Activated T-helper 2 cell treated with anti-CD3 and anti-CD28 coated beads, Interferon-gamma antibody, Interleukin-2, Interleukin-4, amounts not matched to agents 10 μg/mL and 5 μg/mL and 100 μg/mL, durations not matched to agents 14 hours and 24 hours and 36 hours (primary cell): Measurements from ENCODE around the gene PINLYP. TPM values are rescaled to one million over a fixed set of nuclear protein-coding genes. Genes with fewer than 3 reads are reported as not detected.
A peak's percentile ranks its signal among the peaks of the same experiment; 100 is the strongest.

Source experiments
- DNase-seq: peaks from one replicate; pipeline ENCODE4 v3.0.0; 2021; ENCODE audit warnings: low spot score
- H3K27ac Mint-ChIP-seq: one replicate; pipeline ENCODE4 v1.8.0; 2021; ENCODE audit warnings: mixed read lengths
- H3K27me3 Mint-ChIP-seq: one replicate; pipeline ENCODE4 v1.8.0; 2021; ENCODE audit warnings: low read depth, mixed read lengths
- H3K36me3 Mint-ChIP-seq: one replicate; pipeline ENCODE4 v1.8.0; 2021; ENCODE audit warnings: low read depth, mixed read lengths
- H3K4me1 Mint-ChIP-seq: one replicate; pipeline ENCODE4 v1.8.0; 2021; ENCODE audit warnings: low read depth, mixed read lengths
- H3K4me3 Mint-ChIP-seq: one replicate; pipeline ENCODE4 v1.8.0; 2021; ENCODE audit warnings: low read depth, mild to moderate bottlenecking, moderate library complexity, mixed read lengths
- H3K9me3 Mint-ChIP-seq: one replicate; pipeline ENCODE4 v1.8.0; 2021; ENCODE audit warnings: mixed read lengths
- intact Hi-C: fragments of 100-400 bp; cut with micrococcal nuclease; formaldehyde crosslinking; loops from one replicate; pipeline ENCODE4 v1.15.1; 2023
- total RNA-seq: library from RNA; stranded (reverse); gene quantifications from 2 replicates; pipeline ENCODE4 v1.2.3, GENCODE V29; 2022

Gene PINLYP
- total RNA-seq, 1 donor from 2014 or later = 9.0 TPM

- intact Hi-C loops = no loop called here
- Mint-ChIP-seq H3K27ac (no peak overlapping the region), H3K36me3 (peaks cover 8% of the 10 kb centered on the region), H3K4me1 (peaks cover 1% of the 10 kb centered on the region), H3K9me3 (no peaks in the 10 kb centered on the region), H3K4me3 (no peak overlapping the region), H3K27me3 (no peaks in the 10 kb centered on the region)
- DNase-seq = no peak
Measured at GRCh38 chr19:43605875-43606568, 30.4 kb downstream of the PINLYP start.

- Mint-ChIP-seq H3K4me3 (no peak overlapping the region), H3K36me3 (peaks cover 3% of the 10 kb centered on the region), H3K9me3 (no peaks in the 10 kb centered on the region), H3K4me1 (peaks cover 1% of the 10 kb centered on the region), H3K27me3 (no peaks in the 10 kb centered on the region), H3K27ac (no peak overlapping the region)
- intact Hi-C loops = no loop called here
- DNase-seq = no peak
Measured at GRCh38 chr19:43606569-43607229, 31.1 kb downstream of the PINLYP start.

DNA sequence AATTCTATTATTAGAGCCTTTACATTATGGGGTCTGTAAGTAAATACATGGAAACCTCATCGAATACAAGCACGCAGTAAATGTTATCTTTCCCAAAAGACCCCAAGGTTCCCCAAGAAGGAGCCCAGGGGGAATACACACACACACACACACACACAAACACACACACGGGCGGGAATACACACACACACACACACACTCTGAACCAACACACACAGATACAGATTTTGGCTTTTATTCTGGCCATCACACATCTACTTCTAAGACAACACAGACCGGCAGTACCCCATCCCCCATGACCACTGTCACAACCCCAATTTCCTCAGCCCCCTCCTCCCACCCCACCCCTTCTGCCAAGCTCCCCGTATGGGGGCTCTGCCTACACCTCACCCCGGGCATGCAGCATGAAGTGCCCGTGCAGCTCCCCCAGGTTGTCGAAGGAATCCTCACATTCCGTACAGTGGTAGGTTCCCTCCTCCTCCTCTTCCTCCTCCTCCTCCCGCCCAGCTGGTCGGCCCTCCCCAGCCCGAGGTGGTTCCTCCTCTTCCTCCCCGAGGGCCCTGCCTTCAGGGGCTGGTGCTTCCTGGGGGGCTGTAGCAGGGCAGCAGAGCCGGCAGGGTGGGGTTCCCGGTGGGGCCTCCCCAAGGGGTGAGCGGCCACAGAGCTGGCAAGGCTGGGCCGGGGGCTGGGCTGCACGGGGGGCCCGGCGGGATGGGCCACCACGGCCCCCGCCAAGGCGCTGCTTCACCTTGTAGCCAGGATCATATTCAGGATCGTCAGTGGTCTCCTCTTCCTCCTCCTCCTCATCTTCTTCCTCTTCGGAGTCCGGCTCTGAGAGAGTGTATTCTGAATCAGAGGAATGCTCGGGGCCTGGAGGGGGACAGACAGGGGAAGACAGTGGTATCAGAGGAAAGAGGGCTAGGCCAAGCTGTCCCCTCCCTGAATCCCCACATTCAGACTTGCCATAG is 31.9 kb downstream of the PINLYP start:
- H3K4me1 Mint-ChIP-seq = peaks cover 1% of the 10 kb centered on the region
- H3K9me3 Mint-ChIP-seq = no peaks in the 10 kb centered on the region
- H3K27ac Mint-ChIP-seq = no peak overlapping the region
- no peak for DNase-seq
- intact Hi-C loops = no loop called here
- peaks cover 3% of the 10 kb centered on the region for H3K36me3 Mint-ChIP-seq
- H3K4me3 Mint-ChIP-seq = no peak overlapping the region
- H3K27me3 Mint-ChIP-seq = no peaks in the 10 kb centered on the region

- intact Hi-C loops = no loop called here
- Mint-ChIP-seq H3K4me3 (no peak overlapping the region), H3K27ac (no peak overlapping the region), H3K9me3 (no peaks in the 10 kb centered on the region), H3K4me1 (peaks cover 1% of the 10 kb centered on the region), H3K36me3 (no peaks in the 10 kb centered on the region), H3K27me3 (no peaks in the 10 kb centered on the region)
- no peak for DNase-seq
Measured at GRCh38 chr19:43609872-43610271, 34.3 kb downstream of the PINLYP start.

DNA sequence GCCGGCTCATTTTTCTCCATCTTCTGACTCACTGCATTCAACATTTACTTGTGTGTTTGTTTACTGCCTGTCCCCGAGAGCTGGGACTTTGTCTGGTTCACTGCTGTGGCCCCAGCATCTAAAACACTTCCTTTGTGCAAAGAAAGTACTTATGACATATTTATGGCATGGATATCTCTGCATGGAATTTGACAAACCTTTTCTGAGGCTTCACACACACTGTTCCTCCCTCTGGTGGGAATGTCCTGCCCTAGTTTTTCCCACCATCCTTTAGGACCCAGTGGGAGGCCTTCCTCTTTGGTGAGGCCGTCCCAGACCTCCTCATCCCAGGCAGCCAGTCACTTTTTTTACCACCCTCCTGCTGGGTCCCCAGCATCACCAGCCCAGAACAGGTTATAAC is 34.9 kb downstream of the PINLYP start:
- Mint-ChIP-seq H3K27me3 (no peaks in the 10 kb centered on the region), H3K36me3 (no peaks in the 10 kb centered on the region), H3K9me3 (no peaks in the 10 kb centered on the region), H3K27ac (no peak overlapping the region), H3K4me3 (no peak overlapping the region), H3K4me1 (peaks cover 1% of the 10 kb centered on the region)
- intact Hi-C loops = no loop called here
- DNase-seq = no peak

GRCh38 chr19:43611788-43612187 is 36.2 kb downstream of the PINLYP start, which contains the start of gene SRRM5:
Gene SRRM5, plus strand, starts transcription at chr19:43612088. Its CDS starts 34 bp downstream, at chr19:43612122.
- no peak for DNase-seq
- Mint-ChIP-seq H3K36me3 (no peaks in the 10 kb centered on the region), H3K27ac (no peak within 1 kb of the TSS), H3K9me3 (no peaks in the 10 kb centered on the region), H3K27me3 (no peaks in the 10 kb centered on the region), H3K4me1 (peaks cover 1% of the 10 kb centered on the region), H3K4me3 (no peak within 1 kb of the TSS)
- intact Hi-C loops = no loop called here

DNA sequence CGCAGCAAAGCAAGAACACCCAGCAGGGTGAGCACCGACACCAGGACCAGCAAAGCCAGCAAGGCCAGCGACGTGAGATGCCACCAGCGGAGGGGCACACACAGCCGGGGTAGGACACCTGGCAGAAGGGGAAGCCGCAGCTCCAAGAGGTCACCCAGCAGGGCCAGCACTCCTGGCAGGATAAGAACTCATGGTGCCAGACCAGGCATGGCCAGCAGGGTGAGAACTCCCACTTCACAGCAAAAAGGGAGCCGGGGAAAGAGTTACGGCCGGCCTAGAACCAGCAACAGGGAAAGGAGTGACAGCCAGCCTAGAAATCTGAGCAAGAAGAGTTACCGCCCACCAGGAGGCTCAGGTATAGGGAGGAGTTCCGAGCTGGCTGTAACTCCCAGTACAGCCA is 36.8 kb downstream of the PINLYP start:
- no peak for DNase-seq
- H3K27me3 Mint-ChIP-seq = no peaks in the 10 kb centered on the region
- H3K9me3 Mint-ChIP-seq = no peaks in the 10 kb centered on the region
- peaks cover 1% of the 10 kb centered on the region for H3K4me1 Mint-ChIP-seq
- no peaks in the 10 kb centered on the region for H3K36me3 Mint-ChIP-seq
- H3K4me3 Mint-ChIP-seq = no peak overlapping the region
- H3K27ac Mint-ChIP-seq = no peak overlapping the region
- intact Hi-C loops = no loop called here

DNA sequence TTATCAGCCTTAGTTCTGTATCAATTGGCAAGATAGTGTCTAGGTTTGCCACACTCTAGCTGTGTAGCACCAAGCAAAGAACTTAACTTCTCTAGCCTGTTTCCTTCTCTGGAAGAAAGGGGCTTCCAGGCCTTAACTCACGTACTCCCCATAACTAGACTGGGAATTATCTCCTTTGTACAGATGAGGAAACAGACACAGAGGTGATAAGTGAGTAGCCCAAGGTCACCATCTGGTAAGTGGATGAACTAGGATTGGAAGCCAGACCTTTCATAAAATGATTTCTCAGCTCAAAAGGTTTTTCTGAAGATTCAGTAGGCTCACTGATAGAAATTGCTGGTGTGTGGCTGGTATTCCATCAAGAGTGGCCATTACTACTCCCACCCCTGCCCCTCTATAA is 40.7 kb downstream of the PINLYP start:
- no peak overlapping the region for H3K4me3 Mint-ChIP-seq
- no peaks in the 10 kb centered on the region for H3K36me3 Mint-ChIP-seq
- H3K27ac Mint-ChIP-seq = no peak overlapping the region
- H3K9me3 Mint-ChIP-seq = no peaks in the 10 kb centered on the region
- no peaks in the 10 kb centered on the region for H3K27me3 Mint-ChIP-seq
- H3K4me1 Mint-ChIP-seq = peaks cover 16% of the 10 kb centered on the region
- intact Hi-C loops = loop anchor here (5.0 kb wide), 1 partner anchor 886 kb away; the partner anchor contains the start of gene ZNF180
- DNase-seq = no peak

DNA sequence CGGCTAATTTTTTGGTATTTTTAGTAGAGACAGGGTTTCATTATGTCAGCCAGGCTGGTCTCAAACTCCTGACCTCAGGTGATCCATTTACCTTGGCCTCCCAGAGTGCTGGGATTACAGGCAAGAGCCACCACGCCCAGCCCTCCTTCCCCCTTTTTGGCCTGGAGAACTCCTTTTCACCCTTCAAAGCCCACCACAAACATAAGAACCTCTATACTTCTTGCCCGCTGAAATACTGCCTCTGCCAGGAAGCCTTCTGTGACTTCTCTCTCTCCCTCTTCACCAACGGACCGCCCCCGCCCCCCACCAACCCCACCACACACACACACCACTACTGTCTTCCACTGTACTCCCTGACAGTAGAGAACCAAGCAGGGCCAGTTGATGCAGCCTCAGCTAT is 41.4 kb downstream of the PINLYP start:
- Mint-ChIP-seq H3K9me3 (no peaks in the 10 kb centered on the region), H3K36me3 (no peaks in the 10 kb centered on the region), H3K4me3 (no peak overlapping the region), H3K27me3 (no peaks in the 10 kb centered on the region), H3K4me1 (peaks cover 18% of the 10 kb centered on the region), H3K27ac (no peak overlapping the region)
- intact Hi-C loops = loop anchor here (5.0 kb wide), 1 partner anchor 885 kb away; the partner anchor contains the start of gene ZNF180
- DNase-seq = no peak

DNA sequence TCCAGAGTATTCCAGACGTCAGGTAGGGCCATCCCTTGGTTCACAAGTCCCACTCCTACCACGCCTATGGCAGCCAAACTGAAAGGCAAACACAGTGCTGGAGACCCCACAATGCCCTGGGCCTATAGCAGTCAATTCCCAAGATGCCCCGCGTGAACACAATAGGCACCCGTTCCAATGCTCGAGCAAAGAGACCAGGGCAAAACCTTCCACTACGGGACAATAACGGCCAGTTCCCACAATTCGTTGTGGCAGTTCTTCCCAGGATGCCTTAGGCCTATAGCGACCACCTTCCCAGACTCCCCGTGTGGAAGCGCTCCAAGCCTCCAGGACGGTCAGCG is 43.3 kb downstream of the PINLYP start:
- no peaks in the 10 kb centered on the region for H3K36me3 Mint-ChIP-seq
- intact Hi-C loops = loop anchor here (1.0 to 5.0 kb wide), 3 partner anchors 23 to 883 kb away; partner anchors contain the start of genes IRGQ, PINLYP, XRCC1 and ZNF180
- H3K27ac Mint-ChIP-seq = peak overlapping the region; percentile 96
- no peak for DNase-seq
- peak overlapping the region; percentile 90 for H3K4me3 Mint-ChIP-seq
- peaks cover 18% of the 10 kb centered on the region for H3K4me1 Mint-ChIP-seq
- no peaks in the 10 kb centered on the region for H3K9me3 Mint-ChIP-seq
- no peaks in the 10 kb centered on the region for H3K27me3 Mint-ChIP-seq

DNA sequence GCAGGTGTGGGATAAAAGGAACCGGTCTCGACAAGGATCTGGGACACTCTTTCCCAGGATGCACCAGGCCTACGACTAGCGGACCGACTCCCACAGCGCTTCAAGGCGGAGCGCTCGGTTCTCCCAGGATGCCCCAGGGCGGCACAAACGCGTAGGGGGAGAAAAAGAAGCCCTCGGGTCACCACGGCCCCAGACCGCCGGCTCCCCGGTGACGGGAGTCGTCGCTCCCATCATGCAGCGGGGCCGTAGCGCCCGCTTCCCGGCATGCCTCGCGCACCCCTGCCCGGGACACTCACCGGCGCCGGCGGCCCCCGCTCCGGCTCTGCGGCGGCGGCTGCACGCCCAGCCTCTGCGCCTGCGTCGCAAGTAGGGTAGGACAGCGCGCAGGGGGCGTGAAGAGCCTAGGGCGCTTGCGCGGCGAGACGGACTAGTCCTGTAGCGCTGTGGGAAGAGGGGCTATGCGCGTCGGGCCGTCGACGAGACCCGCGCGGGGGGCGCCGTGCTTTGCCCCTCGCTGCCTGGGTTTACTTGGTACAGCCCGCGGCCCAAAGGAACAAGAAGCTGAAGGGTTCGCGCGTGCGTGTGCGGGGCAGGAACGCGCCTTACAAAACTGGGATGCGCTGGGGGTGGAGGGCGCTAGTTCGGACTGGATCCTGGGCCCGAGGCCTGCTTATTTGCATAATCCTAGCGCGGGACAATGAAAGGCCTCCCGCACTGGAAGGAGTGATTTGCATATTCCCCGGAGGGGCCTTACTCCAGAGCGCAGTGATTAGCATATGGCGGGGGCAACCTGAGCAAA is 43.9 kb downstream of the PINLYP start, which contains the start of gene ZNF428:
Gene ZNF428 (minus strand): TSS at position 368 of the 799 bp plus-strand sequence. CDS start 5,325 bp downstream, outside the sequence.
- H3K4me1 Mint-ChIP-seq = peaks cover 18% of the 10 kb centered on the region
- H3K27ac Mint-ChIP-seq = peak within 1 kb of the TSS; percentile 96
- DNase-seq = peak; percentile 86
- intact Hi-C loops = loop anchor here (1.0 to 5.0 kb wide), 3 partner anchors 23 to 883 kb away; partner anchors contain the start of genes IRGQ, PINLYP, XRCC1 and ZNF180
- H3K9me3 Mint-ChIP-seq = no peaks in the 10 kb centered on the region
- no peaks in the 10 kb centered on the region for H3K36me3 Mint-ChIP-seq
- no peaks in the 10 kb centered on the region for H3K27me3 Mint-ChIP-seq
- peak within 1 kb of the TSS; percentile 90 for H3K4me3 Mint-ChIP-seq
